ENCODE results near the gene SRP9.

SRP9 gene, protein sequence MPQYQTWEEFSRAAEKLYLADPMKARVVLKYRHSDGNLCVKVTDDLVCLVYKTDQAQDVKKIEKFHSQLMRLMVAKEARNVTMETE

DNA sequence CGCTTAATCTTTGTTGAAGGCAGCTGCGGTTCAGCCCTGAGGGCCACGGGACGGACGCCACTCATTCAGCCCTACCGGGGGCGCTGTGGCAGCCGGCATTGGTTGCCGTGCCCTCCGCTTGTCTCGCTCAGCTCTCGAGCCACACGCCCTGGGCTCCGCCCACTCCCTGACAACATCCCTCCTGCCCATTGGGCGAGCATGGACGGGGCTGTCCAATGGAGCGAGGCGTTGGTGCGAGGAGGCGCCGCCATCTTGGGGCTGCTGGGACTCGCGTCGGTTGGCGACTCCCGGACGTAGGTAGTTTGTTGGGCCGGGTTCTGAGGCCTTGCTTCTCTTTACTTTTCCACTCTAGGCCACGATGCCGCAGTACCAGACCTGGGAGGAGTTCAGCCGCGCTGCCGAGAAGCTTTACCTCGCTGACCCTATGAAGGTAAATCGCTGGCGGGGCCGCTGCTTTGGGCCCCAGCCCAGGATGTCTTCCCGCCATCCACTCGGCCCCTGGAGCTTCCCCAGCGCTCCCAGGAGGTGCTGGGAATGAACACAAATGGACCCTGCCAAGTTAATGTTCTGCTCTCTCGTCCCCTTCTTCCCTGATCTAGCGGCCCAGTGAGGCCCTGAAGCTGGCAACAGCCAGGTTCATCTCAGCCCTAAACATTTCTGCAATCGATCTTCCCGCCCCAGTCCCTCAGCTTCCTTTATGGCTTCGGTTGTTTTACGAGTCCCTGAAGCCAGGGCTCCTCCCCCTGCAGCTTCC, at the start of gene SRP9:
SRP9 (plus strand) TSS at position 244 of the 754 bp plus-strand sequence; CDS start at position 359, 115 bp downstream.
- H3K4me3 ChIP-seq (ENCODE audit: low read depth, low read length) = peak within 1 kb of the TSS; percentile 77
- DNase-seq (ENCODE audit: low read depth) = peak; percentile 99
- TF ChIP-seq, protein P1, sequence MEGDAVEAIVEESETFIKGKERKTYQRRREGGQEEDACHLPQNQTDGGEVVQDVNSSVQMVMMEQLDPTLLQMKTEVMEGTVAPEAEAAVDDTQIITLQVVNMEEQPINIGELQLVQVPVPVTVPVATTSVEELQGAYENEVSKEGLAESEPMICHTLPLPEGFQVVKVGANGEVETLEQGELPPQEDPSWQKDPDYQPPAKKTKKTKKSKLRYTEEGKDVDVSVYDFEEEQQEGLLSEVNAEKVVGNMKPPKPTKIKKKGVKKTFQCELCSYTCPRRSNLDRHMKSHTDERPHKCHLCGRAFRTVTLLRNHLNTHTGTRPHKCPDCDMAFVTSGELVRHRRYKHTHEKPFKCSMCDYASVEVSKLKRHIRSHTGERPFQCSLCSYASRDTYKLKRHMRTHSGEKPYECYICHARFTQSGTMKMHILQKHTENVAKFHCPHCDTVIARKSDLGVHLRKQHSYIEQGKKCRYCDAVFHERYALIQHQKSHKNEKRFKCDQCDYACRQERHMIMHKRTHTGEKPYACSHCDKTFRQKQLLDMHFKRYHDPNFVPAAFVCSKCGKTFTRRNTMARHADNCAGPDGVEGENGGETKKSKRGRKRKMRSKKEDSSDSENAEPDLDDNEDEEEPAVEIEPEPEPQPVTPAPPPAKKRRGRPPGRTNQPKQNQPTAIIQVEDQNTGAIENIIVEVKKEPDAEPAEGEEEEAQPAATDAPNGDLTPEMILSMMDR (IDR thresholded peaks at IDR 0.05; ENCODE audit: insufficient read depth, low read depth, low read length, missing control alignments) = peak; percentile 93

DNA sequence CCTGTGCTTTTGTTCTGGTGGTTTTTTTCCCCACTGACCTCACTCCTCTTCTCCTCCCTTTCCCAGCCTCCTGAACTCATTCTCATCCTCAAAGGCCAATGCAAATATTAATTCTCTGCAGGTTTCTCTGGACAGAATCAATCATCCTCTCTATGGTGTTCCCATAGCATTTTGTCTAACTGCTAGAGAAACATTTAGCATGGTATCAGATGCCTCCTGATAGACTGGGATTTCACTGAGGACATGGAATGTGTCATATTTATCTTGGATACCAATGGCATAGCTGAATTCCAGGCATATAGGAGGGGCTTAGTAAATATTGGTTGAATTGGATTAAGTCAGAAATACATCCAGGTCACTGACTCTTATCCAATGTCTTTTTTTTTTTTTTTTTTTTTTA, 46.1 kb upstream of the SRP9 start:
- no peak overlapping the region for H3K4me3 ChIP-seq (ENCODE audit: low read depth, low read length)
- TF ChIP-seq, protein P1 (IDR thresholded peaks at IDR 0.05; ENCODE audit: insufficient read depth, low read depth, low read length, missing control alignments) = no peak
- DNase-seq (ENCODE audit: low read depth) = no peak

DNA sequence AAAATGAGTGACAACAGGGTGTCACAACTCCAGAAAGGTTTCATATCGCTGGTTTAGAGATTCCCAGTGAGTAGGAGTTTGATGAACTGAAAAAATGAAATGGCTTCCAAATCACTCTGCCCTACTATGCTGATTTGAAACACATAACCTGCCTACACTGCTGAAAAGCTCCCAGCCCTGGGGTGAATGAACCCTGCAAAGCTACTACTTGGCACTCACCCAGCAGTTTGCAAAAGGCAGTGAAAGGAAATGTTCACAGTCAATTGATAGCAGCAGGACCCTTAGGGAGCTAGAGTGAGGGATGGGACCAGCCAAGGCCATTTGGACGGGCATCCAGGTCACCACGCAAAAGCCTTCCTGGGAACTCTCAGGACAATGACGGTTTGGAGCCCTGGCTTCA, 44.4 kb upstream of the SRP9 start:
- H3K4me3 ChIP-seq (ENCODE audit: low read depth, low read length) = no peak overlapping the region
- TF ChIP-seq, protein P1 (IDR thresholded peaks at IDR 0.05; ENCODE audit: insufficient read depth, low read depth, low read length, missing control alignments) = no peak
- no peak for DNase-seq (ENCODE audit: low read depth)

DNA sequence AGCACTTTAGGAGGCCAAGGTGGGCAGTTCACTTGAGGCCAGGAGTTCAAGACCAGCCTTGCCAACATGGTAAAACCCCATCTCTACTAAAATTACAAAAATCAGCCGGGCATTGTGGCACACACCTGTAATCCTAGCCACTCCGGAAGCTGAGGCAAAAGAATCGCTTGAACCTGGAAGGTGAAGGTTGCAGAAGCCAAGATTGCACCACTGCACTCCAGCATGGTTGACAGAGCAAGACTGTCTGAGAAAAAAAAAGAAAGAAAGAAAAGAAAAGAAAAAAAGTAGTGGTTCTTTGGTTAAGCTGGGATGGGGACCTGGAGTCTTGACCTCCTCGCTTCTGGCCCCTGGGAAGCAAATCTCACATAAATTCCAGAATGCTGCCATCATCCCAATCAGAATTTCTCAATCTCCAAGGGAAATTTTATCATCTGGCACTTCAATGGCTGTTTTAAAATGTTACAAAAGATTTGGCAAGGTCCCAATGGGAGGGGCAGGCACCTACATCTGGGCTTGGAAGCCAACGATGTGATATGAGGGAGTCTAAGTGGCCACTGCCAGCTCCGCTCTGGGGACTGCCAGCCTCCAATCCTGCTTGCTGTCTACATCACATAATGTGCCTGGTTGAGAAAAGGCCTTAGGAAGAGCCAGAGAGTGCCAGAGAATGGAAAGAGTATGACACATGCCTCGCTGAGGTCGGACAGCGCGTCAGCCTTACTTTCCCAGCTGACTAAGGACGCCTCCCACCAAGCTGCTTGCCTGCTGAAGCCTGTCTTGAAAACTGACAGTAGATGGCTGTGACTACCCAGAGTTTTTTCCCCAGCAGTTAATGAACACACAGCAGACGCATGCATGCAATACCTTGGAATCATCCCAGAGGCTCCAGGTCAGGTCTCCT, 42.1 kb upstream of the SRP9 start:
- no peak for DNase-seq (ENCODE audit: low read depth)
- TF ChIP-seq, protein P1 (IDR thresholded peaks at IDR 0.05; ENCODE audit: insufficient read depth, low read depth, low read length, missing control alignments) = no peak
- no peak overlapping the region for H3K4me3 ChIP-seq (ENCODE audit: low read depth, low read length)

DNA sequence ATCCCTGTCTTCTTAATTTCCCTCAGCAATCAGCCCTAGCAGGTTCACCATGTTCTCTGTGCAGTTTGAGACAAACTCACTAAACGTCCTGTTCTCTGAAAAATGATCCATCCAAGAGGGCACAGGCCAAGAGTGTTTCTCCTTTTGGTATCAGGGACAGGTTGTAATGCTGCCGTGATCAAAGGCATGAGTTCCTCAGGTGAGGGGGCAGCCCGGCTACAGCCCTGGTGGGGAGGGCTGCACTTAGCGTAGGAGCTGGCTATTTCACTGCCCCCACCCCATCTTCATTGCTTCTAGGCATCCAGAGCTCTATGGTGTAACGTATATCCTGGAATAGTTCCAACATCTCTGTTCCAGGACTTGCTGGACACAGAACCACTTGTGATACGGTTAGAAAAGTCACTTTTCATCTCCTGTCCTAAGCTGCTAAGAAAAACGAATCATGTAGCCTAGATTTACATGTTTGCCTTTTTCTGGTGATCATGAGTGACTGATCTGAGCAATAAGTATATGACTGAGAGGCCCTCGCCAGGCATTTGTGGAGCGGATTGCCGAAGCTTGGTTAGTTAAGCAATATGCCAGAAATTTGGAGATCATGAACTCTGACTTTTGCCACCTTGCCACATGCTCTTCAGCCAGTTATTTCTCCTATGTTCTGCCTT, 41.1 kb upstream of the SRP9 start:
- no peak for DNase-seq (ENCODE audit: low read depth)
- H3K4me3 ChIP-seq (ENCODE audit: low read depth, low read length) = no peak overlapping the region
- TF ChIP-seq, protein P1 (IDR thresholded peaks at IDR 0.05; ENCODE audit: insufficient read depth, low read depth, low read length, missing control alignments) = no peak

DNA sequence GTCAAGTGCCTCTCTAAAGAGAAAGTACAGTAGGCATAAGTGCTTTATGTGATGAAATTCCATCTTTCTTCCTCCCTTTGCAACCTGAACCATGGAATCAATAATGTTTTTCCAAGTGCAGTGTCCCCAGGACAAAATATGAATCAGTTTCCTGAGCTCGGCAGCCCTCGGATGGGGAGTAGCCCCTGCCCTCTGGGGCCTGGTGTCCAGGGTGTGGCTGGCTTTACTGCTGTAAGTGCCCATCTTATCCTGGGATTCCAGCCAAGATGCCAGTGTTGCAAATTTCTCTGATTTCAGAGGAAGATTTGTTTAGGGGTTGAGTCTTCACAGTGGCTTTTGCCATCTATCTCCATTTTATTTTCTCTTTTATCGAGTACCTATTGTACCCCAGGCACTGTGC, 40.5 kb upstream of the SRP9 start:
- no peak for DNase-seq (ENCODE audit: low read depth)
- H3K4me3 ChIP-seq (ENCODE audit: low read depth, low read length) = no peak overlapping the region
- TF ChIP-seq, protein P1 (IDR thresholded peaks at IDR 0.05; ENCODE audit: insufficient read depth, low read depth, low read length, missing control alignments) = no peak

All from GM12865 (cell line).